ENCODE results near the gene COL6A1. TPM values are rescaled to one million over a fixed set of nuclear protein-coding genes. Genes with fewer than 3 reads are reported as not detected.
"Not testable (repeated sequence)": the region's sequence is repeated elsewhere in the genome, so short reads cannot be mapped to it uniquely, and the experiment has no call there.

COL6A1 gene
- total and polyA plus RNA-seq, 5 donors from 2014 or later = 0.10 to 2.2 (median 0.78) TPM

DNA sequence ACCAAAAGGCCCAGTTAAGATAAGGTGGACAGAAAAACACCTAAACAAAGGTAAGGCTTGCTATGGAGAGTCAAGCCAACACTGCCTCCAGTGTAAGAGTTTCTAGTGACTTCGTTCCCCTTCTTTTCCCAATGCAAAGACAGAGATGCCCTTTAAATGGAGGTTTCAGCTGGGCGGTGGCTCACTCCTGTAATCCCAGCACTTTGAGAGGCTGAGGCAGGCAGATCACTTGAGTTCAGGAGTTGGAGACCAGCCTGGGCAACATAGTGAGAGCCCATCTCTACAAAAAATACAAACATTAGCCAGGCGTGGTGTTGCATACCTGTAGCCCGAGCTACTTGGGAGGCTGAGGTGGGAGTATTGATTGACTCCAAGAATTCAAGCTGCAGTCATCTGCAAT is 24.0 kb upstream of the COL6A1 start:
- no peaks in the 10 kb centered on the region for H3K4me1 Mint-ChIP-seq
- Histone ChIP-seq H3K27me3 (ENCODE audit: control insufficient read depth, insufficient read depth, low read length) (no peaks in the 10 kb centered on the region), H3K4me1 (ENCODE audit: control insufficient read depth, insufficient read depth, low read length, poor library complexity, severe bottlenecking) (no peaks in the 10 kb centered on the region), H3K27ac (ENCODE audit: insufficient read depth, low read length, poor library complexity, severe bottlenecking) (no peak overlapping the region), H3K9me3 (ENCODE audit: control insufficient read depth in 2 of 2, low read length in 2 of 2) (no peaks in the 10 kb centered on the region), H3K4me3 (ENCODE audit: low read depth, low read length) (no peak overlapping the region), H3K36me3 (ENCODE audit: control insufficient read depth, insufficient read depth, low read length) (no peaks in the 10 kb centered on the region)
- DNase-seq = no peak
- no peak overlapping the region for H3K27ac Mint-ChIP-seq
- H3K36me3 Mint-ChIP-seq = no peaks in the 10 kb centered on the region
- peaks cover 31% of the 10 kb centered on the region for H3K27me3 Mint-ChIP-seq
- ATAC-seq (ENCODE audit: low read depth in 2 of 2) = no peak
- H3K9me3 Mint-ChIP-seq = peaks cover 0 to 9% (median 4%) of the 10 kb centered on the region in 7 donors
- no peak overlapping the region for H3K4me3 Mint-ChIP-seq

GRCh38 chr21:45957981-45958600 is 23.5 kb upstream of the COL6A1 start:
- H3K27me3 ChIP-seq (ENCODE audit: control insufficient read depth, insufficient read depth, low read length) = no peaks in the 10 kb centered on the region
- Mint-ChIP-seq H3K36me3 (no peaks in the 10 kb centered on the region), H3K27me3 (peaks cover 36% of the 10 kb centered on the region), H3K4me3 (no peak overlapping the region), H3K9me3 (peaks cover 0 to 14% (median 4%) of the 10 kb centered on the region in 7 donors), H3K27ac (no peak overlapping the region), H3K4me1 (no peaks in the 10 kb centered on the region)
- no peak overlapping the region for H3K4me3 ChIP-seq (ENCODE audit: low read depth, low read length)
- no peaks in the 10 kb centered on the region for H3K36me3 ChIP-seq (ENCODE audit: control insufficient read depth, insufficient read depth, low read length)
- no peaks in the 10 kb centered on the region for H3K4me1 ChIP-seq (ENCODE audit: control insufficient read depth, insufficient read depth, low read length, poor library complexity, severe bottlenecking)
- H3K27ac ChIP-seq (ENCODE audit: insufficient read depth, low read length, poor library complexity, severe bottlenecking) = no peak overlapping the region
- H3K9me3 ChIP-seq (ENCODE audit: control insufficient read depth in 2 of 2, low read length in 2 of 2) = no peaks in the 10 kb centered on the region
- ATAC-seq (ENCODE audit: low read depth in 2 of 2) = no peak
- no peak for DNase-seq

- no peaks in the 10 kb centered on the region for H3K36me3 ChIP-seq (ENCODE audit: control insufficient read depth, insufficient read depth, low read length)
- no peak overlapping the region for H3K4me3 ChIP-seq (ENCODE audit: low read depth, low read length)
- no peaks in the 10 kb centered on the region for H3K36me3 Mint-ChIP-seq
- no peaks in the 10 kb centered on the region for H3K4me1 ChIP-seq (ENCODE audit: control insufficient read depth, insufficient read depth, low read length, poor library complexity, severe bottlenecking)
- DNase-seq (no peak), ATAC-seq (ENCODE audit: low read depth in 2 of 2) (no peak)
- no peak overlapping the region for H3K4me3 Mint-ChIP-seq
- peaks cover 0 to 18% (median 7%) of the 10 kb centered on the region in 7 donors for H3K9me3 Mint-ChIP-seq
- H3K27ac Mint-ChIP-seq = no peak overlapping the region
- no peaks in the 10 kb centered on the region for H3K4me1 Mint-ChIP-seq
- no peak overlapping the region for H3K27ac ChIP-seq (ENCODE audit: insufficient read depth, low read length, poor library complexity, severe bottlenecking)
- no peaks in the 10 kb centered on the region for H3K27me3 ChIP-seq (ENCODE audit: control insufficient read depth, insufficient read depth, low read length)
- H3K9me3 ChIP-seq (ENCODE audit: control insufficient read depth in 2 of 2, low read length in 2 of 2) = peaks cover 0 to 6% of the 10 kb centered on the region in 2 experiments
- peaks cover 42% of the 10 kb centered on the region for H3K27me3 Mint-ChIP-seq
Observed at GRCh38 chr21:45959182-45959581, 22.4 kb upstream of the COL6A1 start.

GRCh38 chr21:45959779-45960390 is 21.7 kb upstream of the COL6A1 start:
- Mint-ChIP-seq H3K36me3 (no peaks in the 10 kb centered on the region), H3K27me3 (peaks cover 45% of the 10 kb centered on the region), H3K4me3 (no peak overlapping the region), H3K4me1 (no peaks in the 10 kb centered on the region), H3K9me3 (peaks cover 0 to 21% (median 10%) of the 10 kb centered on the region in 7 donors), H3K27ac (no peak overlapping the region)
- H3K27ac ChIP-seq (ENCODE audit: insufficient read depth, low read length, poor library complexity, severe bottlenecking) = no peak overlapping the region
- DNase-seq (no peak), ATAC-seq (ENCODE audit: low read depth in 2 of 2) (no peak)
- no peaks in the 10 kb centered on the region for H3K4me1 ChIP-seq (ENCODE audit: control insufficient read depth, insufficient read depth, low read length, poor library complexity, severe bottlenecking)
- H3K4me3 ChIP-seq (ENCODE audit: low read depth, low read length) = no peak overlapping the region
- no peaks in the 10 kb centered on the region for H3K36me3 ChIP-seq (ENCODE audit: control insufficient read depth, insufficient read depth, low read length)
- H3K27me3 ChIP-seq (ENCODE audit: control insufficient read depth, insufficient read depth, low read length) = no peaks in the 10 kb centered on the region
- H3K9me3 ChIP-seq (ENCODE audit: control insufficient read depth in 2 of 2, low read length in 2 of 2) = peaks cover 0 to 13% of the 10 kb centered on the region in 2 experiments

DNA sequence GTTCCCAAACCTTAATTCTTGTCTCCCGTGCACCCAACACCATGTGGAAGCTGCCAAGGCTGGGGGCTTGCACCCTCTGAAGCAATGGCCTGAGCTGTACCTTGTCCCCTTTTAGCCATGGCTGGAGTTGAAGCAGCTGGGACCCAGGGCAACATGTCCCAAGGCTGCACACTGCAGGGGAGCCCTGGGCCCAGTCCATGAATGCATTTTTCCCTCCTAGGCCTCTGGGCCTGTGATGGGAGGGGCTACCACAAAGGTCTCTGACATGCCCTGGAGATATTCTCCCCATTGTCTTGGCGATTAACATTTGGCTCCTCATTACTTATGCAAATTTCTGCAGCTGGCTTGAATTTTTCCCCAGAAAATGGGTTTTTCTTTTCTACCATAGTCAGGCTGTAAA is 20.2 kb upstream of the COL6A1 start:
- ATAC-seq (ENCODE audit: low read depth in 2 of 2); H3K27ac Mint-ChIP-seq: not testable (repeated sequence)

GRCh38 chr21:45962531-45963231 is 18.9 kb upstream of the COL6A1 start:
- Histone ChIP-seq H3K27ac (ENCODE audit: insufficient read depth, low read length, poor library complexity, severe bottlenecking) (no peak overlapping the region), H3K4me3 (ENCODE audit: low read depth, low read length) (no peak overlapping the region), H3K36me3 (ENCODE audit: control insufficient read depth, insufficient read depth, low read length) (no peaks in the 10 kb centered on the region), H3K9me3 (ENCODE audit: control insufficient read depth in 2 of 2, low read length in 2 of 2) (peaks cover 0 to 16% of the 10 kb centered on the region in 2 experiments), H3K27me3 (ENCODE audit: control insufficient read depth, insufficient read depth, low read length) (no peaks in the 10 kb centered on the region), H3K4me1 (ENCODE audit: control insufficient read depth, insufficient read depth, low read length, poor library complexity, severe bottlenecking) (no peaks in the 10 kb centered on the region)
- no peak overlapping the region for H3K4me3 Mint-ChIP-seq
- H3K4me1 Mint-ChIP-seq = no peaks in the 10 kb centered on the region
- H3K9me3 Mint-ChIP-seq = peaks cover 0 to 21% (median 10%) of the 10 kb centered on the region in 7 donors
- no peak overlapping the region for H3K27ac Mint-ChIP-seq
- peaks cover 36% of the 10 kb centered on the region for H3K27me3 Mint-ChIP-seq
- DNase-seq (no peak), ATAC-seq (ENCODE audit: low read depth in 2 of 2) (no peak)
- no peaks in the 10 kb centered on the region for H3K36me3 Mint-ChIP-seq

More for the DNA sequence above, 20.2 kb upstream of the COL6A1 start:
- Mint-ChIP-seq H3K9me3 (peaks cover 0 to 21% (median 10%) of the 10 kb centered on the region in 7 donors), H3K27me3 (peaks cover 39% of the 10 kb centered on the region)
- H3K27me3 ChIP-seq (ENCODE audit: control insufficient read depth, insufficient read depth, low read length); H3K4me1 ChIP-seq (ENCODE audit: control insufficient read depth, insufficient read depth, low read length, poor library complexity, severe bottlenecking); H3K4me3 Mint-ChIP-seq; H3K36me3 Mint-ChIP-seq; DNase-seq; H3K4me1 Mint-ChIP-seq; H3K27ac ChIP-seq (ENCODE audit: insufficient read depth, low read length, poor library complexity, severe bottlenecking); H3K36me3 ChIP-seq (ENCODE audit: control insufficient read depth, insufficient read depth, low read length); H3K4me3 ChIP-seq (ENCODE audit: low read depth, low read length): not testable (repeated sequence)
- peaks cover 0 to 16% of the 10 kb centered on the region in 2 experiments for H3K9me3 ChIP-seq (ENCODE audit: control insufficient read depth in 2 of 2, low read length in 2 of 2)

DNA sequence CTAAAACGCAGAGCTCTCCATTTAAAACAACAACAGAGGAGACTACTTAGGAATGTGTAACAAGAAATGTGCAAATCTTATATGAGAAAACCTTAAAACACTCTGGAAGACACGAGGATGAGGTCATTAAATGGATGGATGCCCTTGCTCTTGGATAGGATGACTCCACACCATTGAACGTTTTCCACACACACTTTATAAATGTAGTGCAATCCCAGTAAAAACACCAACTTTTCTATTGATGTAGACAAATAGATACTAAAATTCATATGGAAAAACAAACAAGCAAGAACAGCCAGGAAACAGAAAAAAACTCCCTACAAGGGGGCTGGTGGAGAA is 18.4 kb upstream of the COL6A1 start:
- Mint-ChIP-seq H3K27me3 (peaks cover 32% of the 10 kb centered on the region), H3K4me3 (no peak overlapping the region), H3K36me3 (peaks cover 3% of the 10 kb centered on the region), H3K4me1 (no peaks in the 10 kb centered on the region), H3K9me3 (peaks cover 0 to 21% (median 10%) of the 10 kb centered on the region in 7 donors), H3K27ac (peak overlapping the region in 1 of 3 donors; percentile 24)
- Histone ChIP-seq H3K36me3 (ENCODE audit: control insufficient read depth, insufficient read depth, low read length) (no peaks in the 10 kb centered on the region), H3K4me3 (ENCODE audit: low read depth, low read length) (no peak overlapping the region), H3K4me1 (ENCODE audit: control insufficient read depth, insufficient read depth, low read length, poor library complexity, severe bottlenecking) (no peaks in the 10 kb centered on the region), H3K9me3 (ENCODE audit: control insufficient read depth in 2 of 2, low read length in 2 of 2) (peaks cover 0 to 16% of the 10 kb centered on the region in 2 experiments), H3K27me3 (ENCODE audit: control insufficient read depth, insufficient read depth, low read length) (no peaks in the 10 kb centered on the region), H3K27ac (ENCODE audit: insufficient read depth, low read length, poor library complexity, severe bottlenecking) (no peak overlapping the region)
- ATAC-seq (ENCODE audit: low read depth in 2 of 2) = no peak
- no peak for DNase-seq
